Measurements from ENCODE around the gene STAG3.

STAG3 gene

DNA sequence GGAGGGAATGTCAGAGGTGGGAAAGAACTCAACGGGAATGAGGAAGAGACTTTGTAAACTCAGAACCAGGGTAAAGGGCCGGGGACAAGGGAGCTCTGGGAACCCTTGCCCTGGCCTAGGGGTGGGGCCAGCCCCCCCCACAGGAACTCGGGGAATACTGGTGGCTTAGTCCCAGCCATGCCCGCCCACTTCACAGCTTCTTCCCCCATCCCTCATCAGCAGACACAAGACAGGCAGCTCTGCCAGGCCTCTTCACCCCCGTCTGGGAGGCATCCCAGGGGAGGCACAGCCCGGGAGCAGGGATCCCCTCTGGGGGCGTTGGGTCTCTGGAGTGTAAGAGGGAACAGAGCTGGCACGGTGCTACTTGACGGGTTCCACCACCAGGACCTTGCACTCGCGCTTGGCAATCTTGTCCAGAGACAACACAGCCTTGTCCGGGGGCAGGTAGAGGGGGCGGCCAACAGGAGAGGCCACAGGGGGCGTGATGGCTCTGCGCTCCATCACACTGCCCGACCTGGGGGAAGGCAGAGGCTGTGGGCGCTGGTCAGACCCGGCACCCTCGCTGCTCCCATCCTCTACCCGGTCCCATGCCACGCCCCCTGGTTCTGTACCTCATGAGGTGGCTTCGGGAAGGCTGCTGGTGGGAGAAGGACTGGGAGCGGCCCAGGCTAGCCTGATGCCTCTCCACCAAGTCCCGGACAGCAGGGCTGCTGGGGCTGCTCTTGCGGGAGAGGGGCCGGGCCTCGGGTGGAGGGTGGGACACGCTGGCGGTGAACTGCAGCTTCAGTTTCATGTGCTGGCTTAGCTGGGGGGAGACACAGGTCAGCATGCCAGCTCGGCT, 22.8 kb upstream of the STAG3 start:
- DNase-seq: no peak

DNA sequence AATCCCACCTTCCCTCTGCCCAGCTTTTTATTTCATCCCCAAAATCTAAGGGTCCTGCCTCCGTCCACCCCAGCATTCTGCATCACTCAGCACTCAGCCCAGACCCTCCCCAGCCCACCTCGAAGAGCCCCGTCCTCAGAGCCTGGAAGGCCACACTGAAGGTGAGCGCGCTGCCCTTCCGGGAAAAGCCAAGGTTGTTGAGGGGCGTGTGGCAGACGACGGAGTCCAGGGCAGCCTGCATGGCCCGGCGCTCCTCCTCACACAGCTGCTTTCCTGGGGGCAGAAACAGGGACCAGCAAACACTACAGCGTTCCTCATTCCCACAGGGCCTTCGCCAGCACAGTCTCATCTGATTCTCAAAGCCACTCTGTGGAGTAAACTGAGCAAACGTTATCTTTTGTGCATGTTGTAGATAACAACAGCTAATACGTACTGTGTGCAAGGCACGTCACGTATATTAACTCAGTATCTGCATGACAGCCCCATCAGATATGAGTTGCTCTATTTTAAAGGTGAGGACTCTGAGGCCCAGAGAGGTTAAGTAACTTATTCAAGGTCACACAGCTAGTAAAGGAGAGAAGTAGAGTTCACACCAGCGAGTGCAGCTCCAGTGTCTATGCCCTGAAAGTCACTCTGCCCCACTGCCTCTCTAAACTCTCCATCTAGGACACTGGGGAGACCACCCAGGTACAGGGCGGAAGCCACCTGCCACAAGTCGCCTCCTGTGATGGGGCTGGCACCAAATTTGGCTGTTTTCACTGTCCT, 22.0 kb upstream of the STAG3 start:
- DNase-seq: no peak

DNA sequence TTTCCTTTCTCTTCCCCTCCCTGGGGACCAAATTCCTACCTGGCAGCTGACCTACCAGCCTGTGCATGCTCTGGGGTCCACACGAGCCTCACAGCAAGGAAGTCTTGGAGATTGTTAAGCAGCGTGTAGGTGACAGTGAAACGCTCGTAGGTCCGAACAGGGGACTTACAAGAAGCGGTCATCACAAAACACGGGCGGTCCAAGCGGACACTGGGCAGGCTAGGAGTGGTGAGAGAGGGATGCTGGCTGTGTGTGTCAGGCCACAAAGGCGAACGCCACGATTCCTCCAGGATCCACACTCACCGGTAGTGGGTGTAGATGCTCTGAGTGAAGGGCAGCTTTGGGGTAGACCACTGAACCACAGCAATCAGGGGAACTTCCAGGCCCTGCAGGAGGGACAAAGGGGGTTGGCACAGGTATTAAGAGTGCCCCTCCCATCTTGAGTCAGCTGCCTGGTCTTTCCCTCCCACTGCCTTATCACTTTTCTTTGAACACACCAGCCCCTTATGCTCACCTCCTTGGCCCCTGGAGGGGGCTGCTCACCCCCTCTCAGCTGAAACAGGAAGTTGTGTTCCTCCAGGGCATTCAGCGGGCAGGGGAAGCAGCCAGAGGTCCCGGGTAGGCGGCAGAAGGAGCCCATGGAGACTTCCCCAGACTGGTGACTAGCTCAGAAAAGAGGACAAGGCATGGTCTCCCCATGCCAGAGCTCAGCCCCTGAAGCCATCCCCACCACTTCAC, 21.2 kb upstream of the STAG3 start:
- peak; percentile 10 for DNase-seq

DNA sequence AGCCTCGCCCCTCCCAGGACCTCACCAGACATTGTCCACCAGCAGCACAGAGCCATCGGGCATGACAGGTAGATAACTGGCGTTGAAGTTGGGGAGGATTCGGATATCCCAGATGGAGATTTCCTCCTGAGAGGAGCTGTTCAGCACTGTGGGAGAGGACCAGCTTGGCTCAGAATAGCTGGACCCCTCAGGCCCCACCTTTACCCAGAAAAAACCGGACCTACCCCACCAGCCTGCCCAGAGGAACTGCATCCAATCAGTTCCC, 20.7 kb upstream of the STAG3 start:
- DNase-seq: no peak

DNA sequence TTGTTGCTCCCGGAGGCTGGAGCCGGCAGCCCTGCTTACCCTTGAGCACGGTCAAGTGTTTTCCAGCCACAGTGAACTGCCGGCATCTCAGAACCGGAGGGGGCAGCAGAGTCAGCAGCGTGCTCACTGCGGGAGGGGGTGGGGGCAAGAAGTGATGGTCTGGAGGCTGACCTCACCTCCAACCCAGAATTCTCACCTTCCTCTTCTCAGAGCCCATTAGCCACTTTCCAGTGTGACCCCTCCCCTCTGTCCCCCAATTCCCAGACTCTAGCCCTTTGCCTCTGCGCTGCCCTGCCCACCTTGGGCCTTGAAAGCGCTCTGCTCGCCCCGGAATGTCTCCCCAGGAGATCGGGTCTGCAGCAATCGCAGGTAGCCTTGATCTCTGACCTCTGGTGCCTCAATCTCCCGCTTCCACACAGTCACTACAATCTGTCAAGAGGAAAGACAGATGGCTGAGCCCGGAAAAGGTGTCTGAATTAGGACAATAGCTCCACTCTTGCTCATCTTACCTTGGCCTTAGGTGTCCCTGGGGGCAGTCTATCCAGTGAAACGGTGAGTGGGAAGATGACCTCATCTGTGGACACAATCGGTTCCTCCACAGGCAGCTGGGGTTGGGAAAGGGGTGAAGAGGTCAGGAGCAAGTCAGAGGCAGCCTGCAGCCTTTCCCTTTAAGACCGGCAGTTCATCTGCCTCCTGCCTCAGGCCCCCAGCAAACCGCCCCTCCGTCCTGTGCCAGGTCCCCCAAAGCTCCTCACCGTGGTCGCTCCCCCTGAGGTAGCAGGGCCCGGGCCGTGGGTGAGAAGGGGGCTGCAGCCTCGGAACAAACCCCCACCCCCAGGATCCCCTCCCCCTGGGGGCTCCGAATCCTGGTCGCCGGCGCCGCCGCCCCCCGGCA, 20.1 kb upstream of the STAG3 start:
- DNase-seq: peak; percentile 45

DNA sequence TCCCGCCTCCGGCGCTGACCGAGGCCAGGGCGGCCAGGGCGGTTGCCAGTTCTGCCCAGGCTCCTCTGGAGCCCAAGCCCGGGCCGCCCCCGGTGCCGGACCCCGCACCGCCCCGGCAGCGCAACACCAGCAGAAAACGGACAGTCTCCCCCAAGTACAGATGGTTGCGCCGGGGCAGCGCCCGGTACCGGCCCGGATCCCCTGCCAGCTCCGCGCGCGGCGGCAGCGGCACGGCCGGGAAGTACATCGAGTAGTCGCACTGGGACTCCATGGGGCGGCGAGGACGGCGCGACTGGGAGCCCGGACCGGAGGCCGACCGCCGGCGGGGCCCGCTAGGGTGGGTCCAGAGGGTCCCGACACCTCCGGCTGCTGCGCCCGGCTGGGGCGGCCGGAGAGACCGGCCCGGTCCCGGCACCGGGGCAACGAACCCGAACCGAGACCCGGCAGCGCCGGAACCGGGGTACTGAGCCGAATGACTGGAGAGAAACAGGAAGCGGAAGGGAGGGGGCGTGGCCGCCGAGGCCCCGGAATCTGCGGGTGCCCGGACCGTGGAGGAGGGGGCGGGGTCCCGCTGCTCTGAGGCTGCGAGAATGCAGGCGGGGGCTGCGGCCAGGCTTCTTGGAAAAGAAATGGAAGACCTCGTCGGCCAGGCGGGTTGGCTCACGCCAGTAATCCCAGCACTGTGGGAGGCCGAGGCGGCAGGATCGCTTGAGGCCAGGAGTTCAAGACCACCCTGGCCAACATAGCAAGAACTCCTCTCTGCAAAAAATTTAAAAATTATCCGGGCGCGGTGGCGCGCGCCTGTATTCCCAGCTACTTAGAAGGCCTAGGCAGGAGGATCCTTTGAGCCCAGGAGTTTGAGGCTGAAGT, 19.3 kb upstream of the STAG3 start, which contains the start of gene TRAPPC14:
Gene TRAPPC14 (minus strand): TSS at position 495 of the 870 bp plus-strand sequence. CDS start 224 bp downstream, at position 271.
- DNase-seq: peak; percentile 77

DNA sequence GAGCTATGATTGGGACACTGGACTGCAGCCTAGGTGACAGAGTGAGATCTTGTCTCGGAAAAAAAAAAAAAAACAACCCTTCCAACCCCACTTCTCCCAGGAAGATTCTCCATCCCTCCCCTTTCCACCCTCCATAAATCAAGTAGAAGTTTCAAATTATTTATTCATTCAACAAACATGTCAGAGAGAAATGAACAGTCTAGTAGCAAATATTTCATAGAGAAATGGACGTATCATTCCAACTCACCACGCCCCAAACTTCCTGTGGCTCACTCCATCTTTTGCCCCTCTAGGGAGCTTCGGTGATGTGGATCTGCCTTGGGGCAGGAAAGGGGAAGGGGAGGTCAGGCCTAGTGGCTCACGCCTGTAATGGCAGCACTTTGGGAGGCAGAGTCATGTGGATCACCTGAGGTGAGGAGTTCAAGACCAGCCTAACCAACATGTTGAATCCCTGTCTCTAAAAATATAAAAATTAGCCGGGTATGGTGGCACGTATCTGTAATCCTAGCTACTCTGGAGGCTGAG, 18.6 kb upstream of the STAG3 start:
- no peak for DNase-seq

DNA sequence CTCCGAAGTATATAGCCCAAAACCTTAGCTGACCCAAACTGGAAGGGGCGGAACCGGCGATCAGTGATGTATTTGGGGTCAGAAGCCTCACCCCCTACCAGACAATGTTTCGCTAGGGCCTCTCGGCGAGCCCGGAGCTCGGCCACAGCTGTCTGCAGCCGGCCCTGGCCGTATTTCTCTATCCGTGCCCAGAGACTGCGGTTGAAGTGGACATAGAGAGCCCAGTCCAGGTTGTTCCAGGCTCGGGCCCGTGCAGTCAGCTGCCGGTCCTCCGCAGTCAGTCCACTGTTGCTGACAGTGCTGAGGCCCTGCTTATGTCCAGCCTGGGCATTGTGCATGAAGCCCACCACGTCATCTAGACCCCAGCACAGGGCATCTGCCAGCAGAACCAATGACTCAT, 17.7 kb upstream of the STAG3 start:
- DNase-seq: no peak

DNA sequence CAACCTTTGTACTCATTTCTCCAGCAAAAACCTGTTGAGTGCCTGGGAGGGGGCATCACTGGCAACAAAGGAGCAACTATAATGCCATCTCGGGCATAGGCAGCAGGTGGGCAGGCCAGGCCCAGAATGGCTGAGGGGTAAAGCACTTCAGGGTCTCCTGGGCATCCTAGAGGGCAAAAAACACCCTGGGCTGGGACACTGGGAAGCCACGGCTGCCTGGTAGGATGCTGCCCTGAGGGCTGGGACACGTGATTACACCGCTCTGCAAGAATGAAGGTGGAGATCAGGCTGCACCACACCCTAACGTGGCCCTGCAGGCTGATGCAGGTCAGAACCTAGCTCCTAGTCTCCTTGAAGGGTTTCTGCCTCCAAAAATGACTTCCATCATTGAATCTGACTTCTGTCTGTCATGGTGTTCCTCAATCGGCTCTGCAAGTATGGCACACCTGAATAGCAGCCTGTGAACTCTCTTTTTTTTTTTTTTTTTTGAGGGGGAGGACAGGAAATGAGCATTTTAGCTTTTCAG, 14.6 kb upstream of the STAG3 start:
- no peak for DNase-seq

DNA sequence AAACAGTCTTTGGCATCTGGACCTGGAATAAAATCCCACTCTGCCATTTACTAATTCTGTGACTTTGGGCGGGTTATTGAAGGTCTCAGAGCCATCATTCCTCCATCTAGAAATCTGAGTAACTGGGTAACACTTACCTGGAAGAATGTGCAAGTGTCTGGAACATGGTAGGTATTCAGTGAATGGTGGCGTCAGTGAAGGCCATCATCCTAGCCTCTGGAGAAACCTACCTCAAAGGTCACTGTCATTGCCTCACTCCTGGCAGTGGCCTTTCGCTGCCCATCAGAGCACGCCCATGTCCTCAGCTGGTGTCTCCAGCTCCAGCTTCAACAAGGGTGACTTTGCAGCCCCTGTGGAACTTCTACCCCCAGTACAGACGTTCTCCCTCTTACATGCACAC, 13.8 kb upstream of the STAG3 start:
- DNase-seq: no peak

DNA sequence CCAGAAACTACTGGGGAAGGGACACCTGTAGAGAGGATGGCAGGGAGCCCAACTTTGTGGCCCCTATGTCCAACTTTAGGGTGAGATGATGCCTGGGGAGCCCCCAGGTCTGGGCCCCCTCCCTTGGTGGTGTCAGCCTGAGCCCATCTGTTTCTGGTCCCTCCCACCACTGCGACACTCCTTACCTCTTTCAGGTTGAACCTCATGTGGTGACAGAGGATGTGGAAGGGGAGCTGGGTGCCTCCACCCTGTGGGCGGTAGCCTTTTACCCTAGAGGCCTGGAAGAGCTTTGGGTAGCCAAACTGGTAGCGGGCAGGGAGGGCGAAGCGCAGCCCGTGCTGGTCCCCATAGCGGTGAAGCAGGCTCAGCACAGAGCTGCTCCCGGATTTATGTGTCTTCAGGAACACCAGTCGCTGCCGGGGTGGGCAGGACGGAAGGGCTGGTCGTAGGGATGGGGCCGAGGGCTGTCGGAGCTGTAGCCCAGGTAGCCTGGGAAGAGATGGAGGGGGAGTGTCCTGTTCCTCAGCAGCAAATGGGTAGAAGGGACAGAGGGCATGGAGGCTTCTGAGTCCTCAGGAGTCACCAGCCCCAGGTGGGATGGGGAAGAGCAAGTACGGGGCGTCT, 11.3 kb upstream of the STAG3 start:
- DNase-seq: no peak

DNA sequence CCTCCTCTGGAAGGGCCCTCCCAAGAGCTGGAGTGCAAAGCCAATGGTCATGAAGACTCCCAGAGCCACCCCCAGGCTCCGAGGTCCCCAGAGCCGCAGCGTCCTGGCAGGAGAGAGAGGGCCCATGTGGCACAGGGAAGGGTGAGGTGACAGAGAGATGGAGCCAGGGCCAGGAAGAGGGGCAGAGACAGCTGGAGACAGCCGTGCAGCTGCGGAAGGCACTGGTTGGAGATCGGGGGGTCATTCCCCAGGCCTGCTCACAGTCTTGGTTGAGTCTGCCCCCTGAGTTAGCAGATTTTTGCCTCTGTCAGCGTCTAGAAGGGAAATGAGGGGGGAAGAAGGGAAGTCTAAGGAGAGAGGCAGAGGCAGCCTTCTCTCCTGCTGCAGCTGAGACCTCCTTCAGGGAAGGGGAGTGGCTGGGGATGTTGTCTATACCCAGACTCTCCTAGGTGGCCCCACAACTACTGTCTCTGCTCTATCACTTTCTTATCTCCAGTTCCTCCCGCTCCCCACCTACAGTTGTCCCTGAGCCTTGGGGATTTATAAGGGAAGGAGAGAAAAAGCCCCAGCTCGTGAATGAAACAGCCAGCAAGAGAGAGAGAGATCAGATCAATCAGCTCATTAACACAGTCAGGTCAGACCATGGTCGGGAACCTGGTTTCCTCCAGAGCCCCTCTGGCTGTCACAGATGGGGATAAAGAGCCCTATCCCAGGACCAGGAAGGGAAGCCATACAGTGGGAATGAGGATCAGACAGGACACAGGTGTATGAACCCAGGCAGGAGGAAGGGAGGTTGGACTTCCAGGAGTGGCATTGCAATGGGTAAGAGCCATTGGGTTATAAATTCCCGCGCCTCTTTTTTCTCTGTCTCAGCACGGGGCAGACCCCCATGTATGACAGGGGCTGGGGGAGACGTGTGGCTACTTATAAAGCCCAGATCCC, 10.5 kb upstream of the STAG3 start:
- no peak for DNase-seq

DNA sequence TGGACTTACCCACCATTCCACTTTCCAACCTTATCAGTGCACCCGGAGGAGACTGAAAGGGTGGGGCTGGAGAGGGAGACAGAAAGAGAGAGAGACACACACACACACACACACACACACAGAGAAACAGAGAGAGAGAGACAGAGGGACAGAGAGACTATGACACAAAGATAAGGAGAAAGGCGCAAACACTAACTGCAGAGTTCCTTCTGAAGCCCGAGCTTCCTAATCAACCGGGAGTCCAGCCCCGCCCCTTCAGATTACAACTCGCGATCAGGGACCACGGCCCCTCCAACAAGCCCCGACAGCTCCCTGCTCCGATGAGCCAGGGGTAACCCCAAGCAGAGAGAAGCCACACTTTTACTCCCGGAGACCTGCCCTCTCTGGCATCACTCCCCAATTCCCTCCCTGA, 9.8 kb upstream of the STAG3 start:
- no peak for DNase-seq

DNA sequence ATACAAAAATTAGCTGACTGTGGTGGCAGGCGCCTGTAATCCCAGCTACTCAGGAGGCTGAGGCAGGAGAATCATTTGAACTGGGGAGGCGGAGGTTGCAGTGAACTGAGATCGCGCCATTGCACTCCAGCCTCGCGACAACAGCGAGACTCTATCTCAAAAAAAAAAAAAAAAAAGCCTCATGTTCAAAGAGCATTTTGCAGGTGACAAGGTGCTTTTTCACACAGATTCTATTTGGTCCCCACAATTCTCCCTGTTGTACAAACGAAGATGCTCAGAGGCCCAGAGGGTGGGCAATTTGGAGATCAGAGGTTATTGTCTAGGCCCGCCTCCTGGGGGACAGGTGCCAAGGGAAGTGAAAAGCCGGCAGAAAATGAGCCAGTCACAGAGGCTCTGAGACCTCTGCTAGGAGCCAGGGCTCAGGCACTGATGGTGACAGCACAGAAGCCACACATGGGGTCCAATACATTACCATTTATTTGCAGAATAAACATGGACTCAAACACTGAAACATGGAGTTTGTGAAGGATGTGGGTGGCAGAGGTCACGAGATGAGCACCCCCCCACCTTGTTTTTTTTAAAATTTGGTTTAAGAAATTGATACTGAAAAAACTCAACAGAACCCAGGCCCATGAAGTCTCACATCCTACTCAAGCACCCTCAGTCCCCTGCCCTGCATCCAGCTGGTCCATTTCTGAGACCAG, 8.4 kb upstream of the STAG3 start:
- no peak for DNase-seq

DNA sequence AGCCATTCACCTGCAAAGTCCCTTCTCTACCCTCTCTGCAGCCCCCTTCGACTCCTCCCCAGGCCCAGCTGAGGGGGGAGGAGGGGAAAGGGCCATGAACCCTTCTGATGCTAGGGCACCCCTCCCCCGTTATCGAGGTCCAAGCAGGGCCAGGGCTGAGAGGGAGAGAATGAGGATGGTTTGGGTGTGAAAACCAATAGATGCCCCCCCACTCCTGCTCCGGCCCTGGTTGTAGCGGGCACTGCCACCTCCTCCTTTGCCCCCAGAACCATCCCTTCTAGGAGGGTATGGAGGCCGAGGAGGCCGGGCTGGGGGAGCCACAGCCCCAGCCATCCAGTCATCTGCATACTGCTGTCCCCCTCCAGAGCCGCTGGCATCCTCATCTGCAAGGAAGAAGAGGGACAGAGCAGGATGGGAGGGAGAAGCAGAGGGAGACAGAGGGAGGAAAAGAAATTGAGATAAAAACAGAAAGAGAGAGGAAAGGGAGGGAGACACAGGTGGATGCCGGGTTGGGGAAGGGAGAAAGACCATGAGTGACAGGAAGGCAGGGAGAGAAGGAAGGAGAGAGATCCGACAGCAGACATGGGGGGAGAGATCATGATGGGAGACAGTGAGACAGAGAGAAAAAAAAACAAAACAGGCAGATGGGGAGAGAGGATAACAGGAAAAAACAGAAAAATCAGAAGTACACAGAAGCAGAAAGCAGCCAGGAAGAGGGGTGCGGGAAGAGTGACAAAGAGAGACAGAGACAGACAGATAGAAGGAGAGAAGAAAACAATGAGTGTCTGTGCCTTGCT, 7.4 kb upstream of the STAG3 start:
- no peak for DNase-seq

DNA sequence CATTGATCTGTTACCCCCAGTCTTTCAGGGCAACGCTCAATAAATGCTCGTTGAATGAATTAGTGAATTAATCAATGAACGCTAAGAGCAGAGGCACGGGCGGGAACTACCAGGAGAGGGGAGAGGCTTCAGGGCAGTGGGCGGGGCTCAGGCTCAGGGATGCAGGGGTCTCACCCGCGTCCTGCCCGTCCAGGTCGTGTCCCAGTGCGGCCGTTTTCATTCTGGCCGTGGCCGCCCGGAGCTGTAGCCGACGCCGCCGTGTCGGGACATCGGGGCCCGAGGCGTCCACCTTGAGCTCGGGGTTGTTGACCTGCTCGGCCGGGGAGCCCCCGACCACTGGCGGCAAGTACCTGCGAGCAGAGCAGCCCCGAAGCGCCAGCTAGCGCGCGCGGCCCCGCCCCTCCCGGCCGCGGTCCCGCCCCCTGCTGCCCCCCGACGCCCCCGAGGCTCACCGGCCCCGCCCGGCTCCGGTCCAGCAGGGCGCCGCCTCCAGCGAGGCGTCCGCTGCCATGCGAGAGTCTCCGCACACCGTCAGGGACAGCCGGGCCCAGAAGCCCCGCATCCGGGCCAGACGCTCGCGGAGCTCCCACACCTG, 6.5 kb upstream of the STAG3 start:
- DNase-seq: no peak

DNA sequence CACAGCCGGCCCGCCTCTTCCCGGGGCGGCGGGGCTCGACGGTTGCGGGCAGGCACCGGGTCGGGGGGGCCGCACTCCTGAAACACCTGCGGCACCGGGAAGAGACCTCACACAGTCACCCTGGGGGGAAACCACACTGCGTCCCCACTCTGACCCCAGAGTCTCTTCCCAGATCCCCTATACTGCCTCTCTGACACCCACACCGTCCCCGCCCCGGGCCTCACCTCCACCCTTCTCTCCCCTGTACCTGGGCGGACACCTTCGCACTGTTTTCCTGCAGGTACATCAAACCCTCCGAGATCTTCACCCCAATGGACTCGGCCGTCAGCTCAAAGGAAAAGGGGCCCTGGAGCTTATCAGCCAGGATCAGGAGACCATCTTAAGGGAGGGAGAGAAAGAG, 5.9 kb upstream of the STAG3 start:
- DNase-seq: no peak

Measured in MV-4-11 (cell line).